ENCODE measurements around the gene LRRC43.

LRRC43 gene

GRCh38 chr12:122182887-122183587 is at the start of gene LRRC43:
TSS of gene LRRC43 (plus strand) at chr12:122183123. CDS start at chr12:122183145, 22 bp downstream.
- DNase-seq = no peak

DNA sequence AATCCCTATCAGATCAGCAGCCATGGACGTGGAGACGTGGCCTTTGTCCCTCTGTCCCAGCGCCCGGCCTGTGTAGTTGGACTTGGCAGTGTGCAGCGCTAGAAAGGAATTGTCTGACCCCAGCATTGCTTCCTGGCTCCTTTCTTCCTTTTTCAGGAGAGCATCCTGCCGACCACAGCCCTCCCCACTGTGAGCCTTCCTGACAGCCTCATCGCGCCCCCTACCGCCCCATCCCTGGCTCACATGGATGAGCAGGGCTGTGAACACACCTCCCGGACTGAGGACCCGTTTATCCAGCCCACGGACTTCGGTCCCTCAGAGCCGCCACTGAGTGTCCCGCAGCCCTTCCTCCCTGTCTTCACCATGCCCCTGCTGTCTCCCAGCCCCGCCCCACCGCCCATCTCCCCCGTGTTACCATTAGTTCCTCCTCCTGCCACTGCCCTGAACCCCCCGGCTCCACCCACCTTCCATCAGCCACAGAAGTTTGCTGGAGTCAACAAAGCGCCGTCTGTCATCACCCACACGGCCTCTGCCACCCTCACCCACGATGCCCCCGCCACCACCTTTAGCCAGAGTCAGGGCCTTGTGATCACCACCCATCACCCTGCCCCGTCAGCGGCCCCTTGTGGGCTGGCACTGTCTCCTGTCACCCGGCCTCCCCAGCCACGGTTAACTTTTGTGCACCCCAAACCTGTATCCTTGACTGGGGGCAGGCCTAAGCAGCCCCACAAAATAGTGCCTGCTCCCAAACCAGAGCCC is 49.6 kb upstream of the LRRC43 start:
- DNase-seq = no peak

- DNase-seq = no peak
These were observed 47.4 kb upstream of the LRRC43 start for GRCh38 chr12:122135437-122136031.

DNA sequence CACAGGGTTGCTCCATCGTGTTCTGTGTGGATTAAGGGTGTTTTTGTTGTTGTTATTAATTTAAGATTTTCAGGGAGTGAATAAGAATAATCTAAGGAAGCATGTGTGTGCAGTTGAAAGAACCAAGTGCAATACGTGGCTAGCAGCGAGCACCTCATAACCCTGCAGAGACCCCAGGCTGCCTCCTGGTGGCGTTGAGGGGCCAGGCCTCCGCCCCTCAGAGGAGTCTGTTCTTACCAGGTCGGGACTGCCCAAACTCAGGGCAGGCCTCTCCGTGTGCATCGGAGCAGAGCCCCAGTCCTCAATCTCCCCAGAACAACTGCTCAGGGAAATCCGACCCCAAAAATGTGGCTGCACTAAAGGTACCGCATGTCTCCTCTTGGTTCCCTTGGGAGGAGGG is 45.7 kb upstream of the LRRC43 start:
- DNase-seq = no peak

GRCh38 chr12:122137681-122138080 is 45.2 kb upstream of the LRRC43 start:
- no peak for DNase-seq

- DNase-seq = no peak
These were observed 44.7 kb upstream of the LRRC43 start for GRCh38 chr12:122138181-122138580.

GRCh38 chr12:122138616-122139015 is 44.3 kb upstream of the LRRC43 start:
- DNase-seq = no peak

DNA sequence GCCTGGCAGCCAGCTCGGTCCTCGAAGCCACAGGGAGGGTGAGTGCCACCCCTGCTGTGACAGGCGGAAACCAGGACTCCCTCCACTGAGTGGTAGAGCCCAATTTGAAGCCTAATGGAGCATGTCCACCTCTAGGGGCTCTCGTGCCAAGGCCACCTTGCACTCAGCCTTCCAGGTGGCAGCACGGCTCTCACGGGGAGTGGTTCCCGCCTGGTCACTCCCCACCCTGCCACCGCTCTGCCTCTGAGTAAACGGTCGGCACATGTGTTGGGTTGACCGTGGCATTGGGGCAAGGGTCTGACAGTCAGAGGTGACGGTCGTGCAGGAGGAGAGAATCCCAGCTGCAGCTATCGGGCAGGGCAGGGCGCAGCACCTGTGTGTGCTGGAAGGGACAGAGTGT is 43.7 kb upstream of the LRRC43 start:
- no peak for DNase-seq

DNA sequence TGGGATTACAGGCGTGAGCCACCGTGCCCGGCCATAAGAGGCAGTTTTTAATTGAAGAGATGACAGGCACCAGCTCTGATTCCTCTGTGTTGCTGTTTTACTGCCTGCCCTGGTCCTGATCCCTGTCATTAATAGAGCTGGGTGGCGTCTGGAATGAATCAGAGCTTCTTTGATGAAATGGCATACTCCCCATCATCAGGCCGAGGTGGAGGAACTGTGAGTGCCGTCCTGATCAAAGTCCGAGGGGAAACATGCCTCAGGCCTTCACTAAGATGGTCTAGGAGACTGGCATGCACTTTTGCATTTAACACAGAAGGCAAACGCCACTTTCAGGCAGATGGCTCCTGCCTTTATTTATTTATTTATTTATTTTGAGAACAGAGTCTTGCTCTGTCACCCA is 43.0 kb upstream of the LRRC43 start:
- no peak for DNase-seq

- no peak for DNase-seq
These were observed 42.3 kb upstream of the LRRC43 start for GRCh38 chr12:122140467-122141257.

- DNase-seq = no peak
These were observed 40.8 kb upstream of the LRRC43 start for GRCh38 chr12:122141911-122142725.

DNA sequence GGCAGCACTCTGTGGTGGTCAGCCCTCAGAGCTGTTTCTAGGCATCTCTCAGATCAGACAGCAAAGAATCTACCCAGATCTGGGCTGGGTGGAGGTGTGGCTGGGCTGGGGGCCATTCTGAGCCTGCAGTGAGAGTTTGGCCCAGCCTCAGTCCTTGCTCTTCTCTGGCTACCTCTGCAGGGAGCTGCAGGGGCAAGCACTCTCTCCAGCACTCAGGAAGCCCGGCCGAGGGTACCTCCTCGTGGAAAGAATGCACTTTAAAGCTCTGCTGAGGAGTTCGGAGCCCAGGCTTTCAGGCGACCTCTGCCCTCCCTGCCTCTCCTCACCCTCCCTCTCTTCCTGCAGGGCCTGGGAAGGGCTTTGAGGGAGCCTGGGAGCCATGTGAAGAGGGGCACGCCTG is 40.1 kb upstream of the LRRC43 start:
- no peak for DNase-seq

- DNase-seq = no peak
These were observed 38.0 kb upstream of the LRRC43 start for GRCh38 chr12:122144885-122145284.

DNA sequence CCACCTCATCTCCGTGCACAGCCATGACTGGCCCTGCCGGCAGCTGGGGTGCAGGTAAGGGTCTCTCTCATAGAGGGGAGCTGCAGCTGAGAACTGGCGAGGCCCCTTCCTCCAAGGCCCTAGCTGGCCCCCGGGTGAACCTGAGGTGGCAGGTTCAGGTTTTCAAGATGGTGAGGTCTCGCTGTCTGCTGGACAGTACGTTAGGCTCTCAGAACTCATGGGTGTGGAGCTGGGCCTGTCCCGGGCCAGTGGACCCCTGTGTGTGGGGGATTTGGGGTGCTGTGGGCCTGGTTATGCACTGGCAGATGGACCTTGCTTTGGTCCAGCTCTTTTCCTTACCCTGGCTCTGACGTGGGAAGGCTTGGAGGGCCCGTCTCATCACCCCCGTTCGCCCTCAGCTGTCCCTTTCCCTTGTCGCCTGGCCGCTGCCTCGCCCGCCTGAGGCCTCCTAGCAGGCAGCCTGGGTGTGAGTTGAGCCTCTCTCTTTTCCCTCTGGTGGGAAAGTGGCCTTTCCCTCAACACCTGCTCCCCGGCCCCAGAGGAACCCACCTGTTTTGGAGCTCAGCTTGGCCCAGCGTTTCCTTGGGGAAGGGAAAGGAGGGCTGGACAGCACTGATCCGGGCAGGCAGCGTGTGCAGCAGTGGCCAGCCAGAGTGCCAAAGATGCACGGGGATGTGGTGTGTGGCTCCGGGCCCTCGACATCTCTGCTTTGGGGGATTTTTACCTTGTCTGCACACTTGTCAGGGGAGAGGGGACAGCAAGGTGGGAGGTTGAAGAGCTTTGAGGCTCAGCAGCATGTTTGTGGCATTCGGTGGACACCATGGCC is 37.2 kb upstream of the LRRC43 start:
- no peak for DNase-seq

DNA sequence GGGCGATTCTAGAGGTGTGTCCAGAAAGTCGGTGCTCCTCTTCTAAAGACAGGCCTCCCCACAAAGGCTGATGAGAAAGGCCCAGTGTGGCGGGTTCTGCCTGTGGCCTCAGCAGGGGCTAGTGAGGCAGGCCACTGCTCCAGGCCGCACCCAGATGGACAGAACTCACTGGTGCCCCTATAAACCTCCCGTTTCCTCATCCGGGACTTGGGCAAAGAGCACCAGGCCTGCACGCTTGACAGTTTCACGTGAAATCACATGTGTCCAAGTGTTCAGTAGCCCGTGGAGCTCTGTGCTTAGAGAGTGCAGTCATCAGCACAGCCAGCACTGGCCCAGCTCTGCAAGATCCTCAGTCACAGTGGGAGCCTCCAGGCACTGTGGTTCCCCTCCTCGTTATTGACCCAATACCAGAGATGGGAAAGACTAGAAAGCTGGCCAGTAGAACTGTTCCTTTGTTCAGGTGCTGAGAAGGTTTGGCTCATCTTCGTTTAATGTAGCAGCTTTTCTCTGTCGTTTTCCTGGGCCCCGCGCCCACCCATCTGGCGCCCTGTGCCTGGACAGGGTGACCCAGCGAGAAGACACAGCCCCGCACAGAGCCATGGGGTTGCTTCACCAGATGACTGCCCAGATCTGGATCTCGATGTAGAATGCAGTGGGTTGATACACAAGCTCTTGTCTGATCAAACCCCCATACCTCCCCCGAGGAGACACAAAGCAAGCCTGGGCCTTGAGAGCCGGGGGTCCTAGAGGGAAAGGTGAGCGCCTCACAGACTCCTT is 35.2 kb upstream of the LRRC43 start:
- no peak for DNase-seq

- no peak for DNase-seq
These were observed 34.3 kb upstream of the LRRC43 start for GRCh38 chr12:122148657-122149056.

GRCh38 chr12:122150127-122150681 is 32.7 kb upstream of the LRRC43 start:
- DNase-seq = no peak

GRCh38 chr12:122152754-122153153 is 30.2 kb upstream of the LRRC43 start:
- DNase-seq = no peak

GRCh38 chr12:122155705-122156104 is 27.2 kb upstream of the LRRC43 start:
- no peak for DNase-seq

- no peak for DNase-seq
These were observed 24.1 kb upstream of the LRRC43 start for GRCh38 chr12:122158700-122159285.
